ENCODE results near the gene FAM83B. TPM values are rescaled to one million over a fixed set of nuclear protein-coding genes. Genes with fewer than 3 reads are reported as not detected.

FAM83B gene
- total and polyA plus RNA-seq, 10 of the 15 experiments (the other 5 are each of a cell fraction or from before 2014, with no cell fraction given), result 0.05 TPM; not detected in 9

GRCh38 chr6:54801244-54801643 is 45.3 kb upstream of the FAM83B start (continued):
- no peak for TF ChIP-seq CBX5 (IDR thresholded peaks at IDR 0.05; ENCODE audit: low read depth)
- no peak for TF ChIP-seq PAX8 (IDR thresholded peaks at IDR 0.05)
- TF ChIP-seq MEF2B (IDR thresholded peaks at IDR 0.05; ENCODE audit: partially characterized antibody, poor library complexity, severe bottlenecking), result no peak
- TF ChIP-seq TARDBP (IDR thresholded peaks at IDR 0.05; ENCODE audit: borderline replicate concordance), result no peak
- no peak for TF ChIP-seq FOXK2 (IDR thresholded peaks at IDR 0.05)
- no peak for TF ChIP-seq RB1 (IDR thresholded peaks at IDR 0.05; ENCODE audit: borderline replicate concordance)
- no peak for TF ChIP-seq NR2C2 (IDR thresholded peaks at IDR 0.05; ENCODE audit: borderline replicate concordance, control insufficient read depth, insufficient read length, low read depth)

- in situ Hi-C loops (cut with MboI) (no loop called here), intact Hi-C loops (cut with micrococcal nuclease; ENCODE audit: unreplicated experiment) (no loop called here)
- no peaks in the 10 kb centered on the region for H3K4me1 ChIP-seq (ENCODE audit: control insufficient read depth, insufficient read depth, low read length)
- no peak overlapping the region for H3K4me3 ChIP-seq
- WGBS (ENCODE audit: insufficient coverage, insufficient replicate concordance, low lambda C conversion rate, missing lambda C conversion rate), result 41% methylated on average over 1 of the region's 1 CpG
- TF ChIP-seq E4F1 (IDR thresholded peaks at IDR 0.05; ENCODE audit: borderline replicate concordance, partially characterized antibody), result no peak
- no peak for TF ChIP-seq FOXM1 (IDR thresholded peaks at IDR 0.05; ENCODE audit: low read depth, low read length)
- no peak for TF ChIP-seq NR2C2 (IDR thresholded peaks at IDR 0.05; ENCODE audit: borderline replicate concordance, control insufficient read depth, insufficient read length, low read depth)
- TF ChIP-seq TCF7 (IDR thresholded peaks at IDR 0.05; ENCODE audit: borderline replicate concordance), result no peak
- TF ChIP-seq NR2F1 (conservative IDR thresholded peaks at IDR 0.05), result no peak
- no peak for TF ChIP-seq LARP7 (IDR thresholded peaks at IDR 0.05)
- TF ChIP-seq PKNOX1 (IDR thresholded peaks at IDR 0.05), result no peak
- no peak for TF ChIP-seq STAT3 (IDR thresholded peaks at IDR 0.05; ENCODE audit: low read depth, low read length)
- TF ChIP-seq NFIC (IDR thresholded peaks at IDR 0.05; ENCODE audit: low read depth, low read length), result no peak
- TF ChIP-seq IKZF1 (conservative IDR thresholded peaks at IDR 0.05), result no peak
- no peaks in the 10 kb centered on the region for H3K79me2 ChIP-seq (ENCODE audit: control insufficient read depth, insufficient read depth, low read length)
- DNase-seq (ENCODE audit: low read depth, low spot score), result no peak
- ChIA-PET POLR2A (interaction anchor here (0.5 kb wide), 1 partner anchor 10 kb away, joined by 3 read pairs; no protein-coding TSS in a partner anchor), CTCF (interaction anchor here (1.8 kb wide), 1 partner anchor 83 kb away, joined by 7 read pairs; no protein-coding TSS in a partner anchor), SMC1A (ENCODE audit: uncharacterized antibody, unreplicated experiment) (no interaction called here), RAD21 (ENCODE audit: unreplicated experiment) (interaction anchor here (1.4 kb wide), 1 partner anchor 84 kb away, joined by 5 read pairs; no protein-coding TSS in a partner anchor)
- no peak for FAIRE-seq
- BruUV-seq (replicated peaks), result no TSS peak
- no peaks in the 10 kb centered on the region for H4K20me1 ChIP-seq (ENCODE audit: control insufficient read depth, insufficient read depth)
- H3K9me3 ChIP-seq (replicated peaks; ENCODE audit: control insufficient read depth, insufficient read depth, low read length), result no peaks in the 10 kb centered on the region
- no peak overlapping the region for H3K27ac ChIP-seq (ENCODE audit: control insufficient read depth, insufficient read depth)
- no peaks in the 10 kb centered on the region for H3K36me3 ChIP-seq (ENCODE audit: control insufficient read depth in 2 of 2, insufficient read depth in 2 of 2, low read length in 1 of 2)
- no peak for ATAC-seq
- H3K4me2 ChIP-seq (ENCODE audit: control insufficient read depth, insufficient read depth), result no peak overlapping the region
- H3K27me3 ChIP-seq (replicated peaks in 1 of 2; ENCODE audit: control insufficient read depth in 2 of 2, insufficient read depth in 2 of 2, low read length in 1 of 2), result no peaks in the 10 kb centered on the region
- no peak overlapping the region for H3K9ac ChIP-seq (ENCODE audit: control insufficient read depth, insufficient read depth, low read length)
- H2AFZ ChIP-seq (ENCODE audit: control insufficient read depth, low read depth, low read length), result no peak overlapping the region
Observed at GRCh38 chr6:54801669-54802068, 44.9 kb upstream of the FAM83B start.

Measured in GM12878 (cell line).